HepG2 (cell line): ENCODE measurements around the gene NOL4L. TPM values are rescaled to one million over a fixed set of nuclear protein-coding genes. Genes with fewer than 3 reads are reported as not detected.

Experiments
- BRD4 ChIP-seq: sonication (generic); formaldehyde crosslinking; IDR thresholded peaks from 2 replicates; pipeline ENCODE4 v1.4.0; 2020; ENCODE audit warnings: missing genetic modification reagents
- ETV5 ChIP-seq: IDR thresholded peaks from 2 replicates; pipeline ENCODE4 v1.6.1; 2018; ENCODE audit warnings: missing biosample characterization, missing genetic modification reagents, inconsistent platforms, borderline replicate concordance
- FOXO4 ChIP-seq: sonication (generic); formaldehyde crosslinking; conservative IDR thresholded peaks from 2 replicates; pipeline ENCODE4 v1.8.1; 2023; ENCODE audit warnings: missing genetic modification reagents
- HDAC1 ChIP-seq: sonication (generic); formaldehyde crosslinking; IDR thresholded peaks from 2 replicates; pipeline ENCODE4 v1.5.1; 2020; ENCODE audit warnings: mild to moderate bottlenecking, missing genetic modification reagents
- HNRNPL ChIP-seq: fragments of 200-400 bp; formaldehyde crosslinking; IDR thresholded peaks from 2 replicates; pipeline ENCODE4 v1.6.1; 2017; ENCODE audit warnings: mild to moderate bottlenecking, low read depth, low read length
- IRX3 ChIP-seq: sonication (generic); formaldehyde crosslinking; IDR thresholded peaks from 2 replicates; pipeline ENCODE4 v1.8.1; 2023; ENCODE audit warnings: mild to moderate bottlenecking, low read depth, missing genetic modification reagents, borderline replicate concordance
- LCORL ChIP-seq, 2 experiments: fragments of 450-650 bp in 1 of 2; sonication (generic) in 1 of 2; formaldehyde crosslinking in 1 of 2; IDR thresholded peaks; 2 replicates each; pipeline versions ENCODE4 v1.5.0 to v1.6.1; 2017 to 2020; ENCODE audit warnings: antibody characterized with exemption in 1 of 2, missing genetic modification reagents in 1 of 2
- NONO ChIP-seq, 2 experiments: fragments of 450-650 bp in 1 of 2; sonication (generic) in 1 of 2; formaldehyde crosslinking in 1 of 2; IDR thresholded peaks in 1 of 2; conservative IDR thresholded peaks in 1 of 2; 2 replicates each; pipeline versions ENCODE4 v1.6.1 to v1.8.0; 2017 to 2022; ENCODE audit warnings: mild to moderate bottlenecking in 1 of 2, missing genetic modification reagents in 1 of 2, moderate library complexity in 1 of 2
- PHB2 ChIP-seq: fragments of 450-650 bp; IDR thresholded peaks from 2 replicates; pipeline ENCODE4 v1.6.1; 2018; ENCODE audit not compliant: partially characterized antibody
- SIN3B ChIP-seq: fragments of 150-350 bp; IDR thresholded peaks from 2 replicates; pipeline ENCODE4 v1.6.1; 2014; ENCODE audit warnings: low read length
- ZFP90 ChIP-seq: sonication (generic); formaldehyde crosslinking; IDR thresholded peaks from 2 replicates; pipeline ENCODE4 v1.8.0; 2022; ENCODE audit warnings: missing genetic modification reagents, mild to moderate bottlenecking, inconsistent platforms, borderline replicate concordance
- ZFP91 ChIP-seq: sonication (generic); formaldehyde crosslinking; IDR thresholded peaks from 2 replicates; pipeline ENCODE4 v1.9.0; 2022; ENCODE audit warnings: missing genetic modification reagents, mild to moderate bottlenecking, borderline replicate concordance
- ZMYM4 ChIP-seq: sonication (generic); formaldehyde crosslinking; IDR thresholded peaks from 2 replicates; pipeline ENCODE4 v1.8.1; 2023; ENCODE audit warnings: mild to moderate bottlenecking, missing genetic modification reagents
- ZNF230 ChIP-seq: sonication (generic); formaldehyde crosslinking; IDR thresholded peaks from 2 replicates; pipeline ENCODE4 v1.4.0; 2020; ENCODE audit warnings: mild to moderate bottlenecking, missing genetic modification reagents
- ZNF251 ChIP-seq: sonication (generic); formaldehyde crosslinking; IDR thresholded peaks from 2 replicates; pipeline ENCODE4 v1.9.0; 2021; ENCODE audit warnings: mild to moderate bottlenecking, missing genetic modification reagents
- ZNF362 ChIP-seq: sonication (generic); formaldehyde crosslinking; IDR thresholded peaks from 2 replicates; pipeline ENCODE4 v1.4.0; 2020; ENCODE audit warnings: missing genetic modification reagents, mild to moderate bottlenecking, borderline replicate concordance
- ZNF460 ChIP-seq: sonication (generic); formaldehyde crosslinking; IDR thresholded peaks from 2 replicates; pipeline ENCODE4 v1.5.1; 2020; ENCODE audit warnings: missing genetic modification reagents, mild to moderate bottlenecking, borderline replicate concordance
- ZNF512 ChIP-seq: sonication (generic); formaldehyde crosslinking; IDR thresholded peaks from 2 replicates; pipeline ENCODE4 v1.4.0; 2020; ENCODE audit warnings: mild to moderate bottlenecking, missing genetic modification reagents
- ZNF605 ChIP-seq: sonication (generic); formaldehyde crosslinking; IDR thresholded peaks from 2 replicates; pipeline ENCODE4 v1.8.0; 2022; ENCODE audit warnings: mild to moderate bottlenecking, missing genetic modification reagents
- ZNF7 ChIP-seq: IDR thresholded peaks from 2 replicates; pipeline ENCODE4 v1.6.1; 2016; ENCODE audit warnings: missing biosample characterization, missing genetic modification reagents
- polyA plus RNA-seq, 8 experiments: library from polyadenylated mRNA; depleted of rRNA in 3 of 8; stranded (reverse) in 7 of 8; unstranded in 1 of 8; fragments of >200 nt; fragmentation: Illumina TruSeq in 4 of 8; extraction: Trizol in 4 of 8; gene quantifications; 2 replicates each; pipeline versions ENCODE4 v1.2.1 to v1.2.3, GENCODE V29; 2011 to 2016; ENCODE audit warnings: low read depth in 4 of 8, missing spikeins in 1 of 8, mixed read lengths in 1 of 8; ENCODE audit not compliant: insufficient read depth in 1 of 8
- total RNA-seq, 5 experiments: library from RNA; depleted of rRNA; stranded (reverse); fragments of >200 nt; fragmentation: Illumina TruSeq; extraction: Trizol; gene quantifications; 2 replicates each; pipeline ENCODE4 v1.2.3, GENCODE V29; 2016; ENCODE audit warnings: low read depth in 1 of 5

Gene NOL4L
- total and polyA plus RNA-seq, 2 of the 13 experiments (the other 11 are each of a cell fraction or from before 2014, with no cell fraction given): 16.6 to 35.4 TPM

GRCh38 chr20:32479697-32480171, 105.4 kb downstream of the NOL4L start (continued):
- peak; percentile 39; the same call in 1 of the 2 replicates for TF ChIP-seq BRD4 (CRISPR knock-in tag)
- TF ChIP-seq ZNF512: no peak
- TF ChIP-seq ETV5 (CRISPR knock-in tag): 0 out of 2 replicates have a peak, but pooled peaks have one; percentile 3
- TF ChIP-seq ZNF605: 0 out of 2 replicates have a peak, but pooled peaks have one; percentile 47
- TF ChIP-seq PHB2: no peak
- no peak for TF ChIP-seq ZNF251 (CRISPR knock-in tag)
- 0 out of 2 replicates have a peak, but pooled peaks have one; percentile 44 for TF ChIP-seq ZNF230 (CRISPR knock-in tag)
- no peak for TF ChIP-seq SIN3B
- TF ChIP-seq ZFP91: 0 out of 2 replicates have a peak, but pooled peaks have one; percentile 41
- 0 out of 2 replicates have a peak, but pooled peaks have one; percentile 26 for TF ChIP-seq ZMYM4
- TF ChIP-seq ZFP90: 0 out of 2 replicates have a peak, but pooled peaks have one; percentile 28
- no peak for TF ChIP-seq LCORL (IDR thresholded peaks at IDR 0.05)
- peak; percentile 35; the same call in 1 of the 2 replicates for TF ChIP-seq LCORL (CRISPR knock-in tag; IDR thresholded peaks at IDR 0.05)
- TF ChIP-seq FOXO4 (CRISPR knock-in tag): no peak
- TF ChIP-seq ZNF460 (CRISPR knock-in tag): no peak
- TF ChIP-seq ZNF7 (CRISPR knock-in tag): no peak
- TF ChIP-seq ZNF362 (CRISPR knock-in tag): no peak
- TF ChIP-seq IRX3 (CRISPR knock-in tag): no peak
- TF ChIP-seq HDAC1 (CRISPR knock-in tag): peak; percentile 1; the same call in 1 of the 2 replicates
- TF ChIP-seq NONO (IDR thresholded peaks at IDR 0.05): no peak
- 0 out of 2 replicates have a peak, but pooled peaks have one; percentile 28 for TF ChIP-seq NONO (CRISPR knock-in tag; conservative IDR thresholded peaks at IDR 0.05)
- no peak for TF ChIP-seq HNRNPL
